ENCODE results near the gene METRNL. TPM values are rescaled to one million over a fixed set of nuclear protein-coding genes. Genes with fewer than 3 reads are reported as not detected.

Gene METRNL
- total RNA-seq, 1 experiment from 2014 or later: 21.0 TPM

- TF ChIP-seq REST (IDR thresholded peaks at IDR 0.05; ENCODE audit: insufficient read depth in 1 of 2, low read depth in 2 of 2, low read length in 1 of 2) (no peak), TCF7L2 (IDR thresholded peaks at IDR 0.05; ENCODE audit: low read depth, low read length) (no peak), SIN3A (IDR thresholded peaks at IDR 0.05; ENCODE audit: borderline replicate concordance, insufficient read depth, low read depth, low read length) (no peak), CTCF (IDR thresholded peaks at IDR 0.05) (no peak), POLR2AphosphoS5 (IDR thresholded peaks at IDR 0.05; ENCODE audit: low read depth, low read length) (no peak)
- Histone ChIP-seq H3K36me3 (ENCODE audit: control insufficient read depth, insufficient read depth, low read length) (no peaks in the 10 kb centered on the region), H3K4me3 (ENCODE audit: low read depth in 2 of 2, low read length in 2 of 2) (no peak overlapping the region), H3K27ac (ENCODE audit: low read length) (no peak overlapping the region), H3K4me1 (ENCODE audit: control insufficient read depth, insufficient read depth, low read length) (peaks cover 3% of the 10 kb centered on the region; the same call in 1 of the 2 replicates), H3K9me3 (ENCODE audit: control insufficient read depth, insufficient read depth, low read depth, low read length) (no peaks in the 10 kb centered on the region), H3K27me3 (ENCODE audit: control insufficient read depth, insufficient read depth, low read length) (no peaks in the 10 kb centered on the region)
- intact Hi-C loops (cut with micrococcal nuclease; ENCODE audit: unreplicated experiment) (no loop called here), in situ Hi-C loops (cut with HindIII; ENCODE audit: low pct_unique_long_range_greater_than_20kb, low sequenced_read_pairs) (no loop called here)
- DNase-seq (ENCODE audit: low read depth, low spot score) (no peak), ATAC-seq (no peak)
- BruUV-seq (replicated peaks): no TSS peak
- POLR2A ChIA-PET: no interaction called here
- CTCF ChIA-PET: no interaction called here
Observed at GRCh38 chr17:83136931-83137330, 57.5 kb downstream of the METRNL start.

- BruUV-seq (replicated peaks): no TSS peak
- H3K27me3 ChIP-seq (ENCODE audit: control insufficient read depth, insufficient read depth, low read length): no peaks in the 10 kb centered on the region
- in situ Hi-C loops (cut with HindIII; ENCODE audit: low pct_unique_long_range_greater_than_20kb, low sequenced_read_pairs) (no loop called here), intact Hi-C loops (cut with micrococcal nuclease; ENCODE audit: unreplicated experiment) (no loop called here)
- ATAC-seq: no peak
- TF ChIP-seq SIN3A (IDR thresholded peaks at IDR 0.05; ENCODE audit: borderline replicate concordance, insufficient read depth, low read depth, low read length) (no peak), TCF7L2 (IDR thresholded peaks at IDR 0.05; ENCODE audit: low read depth, low read length) (no peak), REST (IDR thresholded peaks at IDR 0.05; ENCODE audit: insufficient read depth in 1 of 2, low read depth in 2 of 2, low read length in 1 of 2) (no peak), POLR2AphosphoS5 (IDR thresholded peaks at IDR 0.05; ENCODE audit: low read depth, low read length) (no peak), CTCF (IDR thresholded peaks at IDR 0.05) (no peak)
- H3K27ac ChIP-seq (ENCODE audit: low read length): no peak overlapping the region
- H3K36me3 ChIP-seq (ENCODE audit: control insufficient read depth, insufficient read depth, low read length): no peaks in the 10 kb centered on the region
- H3K9me3 ChIP-seq (ENCODE audit: control insufficient read depth, insufficient read depth, low read depth, low read length): no peaks in the 10 kb centered on the region
- CTCF ChIA-PET: no interaction called here
- peaks cover 3% of the 10 kb centered on the region; the same call in 1 of the 2 replicates for H3K4me1 ChIP-seq (ENCODE audit: control insufficient read depth, insufficient read depth, low read length)
- POLR2A ChIA-PET: no interaction called here
- no peak overlapping the region for H3K4me3 ChIP-seq (ENCODE audit: low read depth in 2 of 2, low read length in 2 of 2)
- DNase-seq (ENCODE audit: low read depth, low spot score): no peak
Observed at GRCh38 chr17:83137523-83137922, 58.1 kb downstream of the METRNL start.

Measured in Panc1 (cell line).